ENCODE measurements around the gene CANT1.

- peak in 1 of 6 experiments; percentile 1 for TF ChIP-seq CTCF (IDR thresholded peaks at IDR 0.05)
- peak; percentile 66 to 97 for TF ChIP-seq POLR2A (IDR thresholded peaks at IDR 0.05)
Observed at GRCh38 chr17:79027274-79027924, 17.8 kb upstream of the CANT1 start.
